Heart left ventricle (tissue), 13 donors: Measurements from ENCODE around the gene MORN5.

Experiments
- POLR2A ChIP-seq, 2 donors: fragments of 450-650 bp; IDR thresholded peaks; one replicate each; pipeline ENCODE4 v1.6.1; 2017; ENCODE audit warnings: antibody characterized with exemption in 2 of 2, mild to moderate bottlenecking in 2 of 2, moderate library complexity in 2 of 2
- TF ChIP-seq, protein P1 (sequence below), 12 donors: fragments of 200-600 bp; sonication (generic) in 4 of 12; IDR thresholded peaks; one replicate each; pipeline versions ENCODE4 v1.5.0 to v1.8.0; 2018 to 2022; ENCODE audit warnings: antibody characterized with exemption in 12 of 12, mild to moderate bottlenecking in 5 of 12
- donor health status: ischemic (EF 13 %, LVEDD 7.1; RV severe dilation, severe dysfunction).
- donor health status: DM: no; HTN: yes; CAD: no.
- donor health status: DM: no; HTN: no; CAD: no.
- donor health status: ischemic (EF 25% LVEDD 6.9; RV normal size, moderate dysfunction).
- donor health status: ischemic (EF 25% LVEDD 5.7; RV mildly dilated, moderate dysfunction).
- donor health status: ischemic (EF 35%, LVEDD 5.7; RV mildly dilated, moderate dysfunction).
- donor health status: nonischemic (EF 11% LVEDD 7.7; RV severe dilation, severe dysfunction).
- donor health status: DM: yes; HTN: yes; CAD: no.
- donor health status: PGD.
- donor health status: ischemic (EF 29% LVEDD 5.4; RV normal size, mild dysfunction).
- donor health status: nonischemic (EF 23%, LVEDD 6.1; RV moderate dilation, normal function).

- TF ChIP-seq, protein P1, sequence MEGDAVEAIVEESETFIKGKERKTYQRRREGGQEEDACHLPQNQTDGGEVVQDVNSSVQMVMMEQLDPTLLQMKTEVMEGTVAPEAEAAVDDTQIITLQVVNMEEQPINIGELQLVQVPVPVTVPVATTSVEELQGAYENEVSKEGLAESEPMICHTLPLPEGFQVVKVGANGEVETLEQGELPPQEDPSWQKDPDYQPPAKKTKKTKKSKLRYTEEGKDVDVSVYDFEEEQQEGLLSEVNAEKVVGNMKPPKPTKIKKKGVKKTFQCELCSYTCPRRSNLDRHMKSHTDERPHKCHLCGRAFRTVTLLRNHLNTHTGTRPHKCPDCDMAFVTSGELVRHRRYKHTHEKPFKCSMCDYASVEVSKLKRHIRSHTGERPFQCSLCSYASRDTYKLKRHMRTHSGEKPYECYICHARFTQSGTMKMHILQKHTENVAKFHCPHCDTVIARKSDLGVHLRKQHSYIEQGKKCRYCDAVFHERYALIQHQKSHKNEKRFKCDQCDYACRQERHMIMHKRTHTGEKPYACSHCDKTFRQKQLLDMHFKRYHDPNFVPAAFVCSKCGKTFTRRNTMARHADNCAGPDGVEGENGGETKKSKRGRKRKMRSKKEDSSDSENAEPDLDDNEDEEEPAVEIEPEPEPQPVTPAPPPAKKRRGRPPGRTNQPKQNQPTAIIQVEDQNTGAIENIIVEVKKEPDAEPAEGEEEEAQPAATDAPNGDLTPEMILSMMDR (IDR thresholded peaks at IDR 0.05), result no peak
- no peak for TF ChIP-seq POLR2A (IDR thresholded peaks at IDR 0.05)
Measured at GRCh38 chr9:122179690-122180074, 20.0 kb downstream of the MORN5 start.
